K562 (cell line): Measurements from ENCODE around the gene DHRS13. TPM values are rescaled to one million over a fixed set of nuclear protein-coding genes. Genes with fewer than 3 reads are reported as not detected.
A peak's percentile ranks its signal among the peaks of the same experiment; 100 is the strongest.

ENCODE experiments used
- C11orf30 ChIP-seq: fragments of 450-650 bp; IDR thresholded peaks from 2 replicates; pipeline ENCODE4 v1.6.1; 2016; ENCODE audit warnings: low read depth, mild to moderate bottlenecking
- CCAR2 ChIP-seq: fragments of 200-400 bp; formaldehyde crosslinking; IDR thresholded peaks from 2 replicates; pipeline ENCODE4 v1.6.1; 2017; ENCODE audit warnings: mild to moderate bottlenecking, low read depth, low read length
- EWSR1 ChIP-seq: fragments of 450-650 bp; IDR thresholded peaks from 2 replicates; pipeline ENCODE4 v1.6.1; 2018; ENCODE audit warnings: borderline replicate concordance, mild to moderate bottlenecking, low read depth, moderate library complexity; ENCODE audit not compliant: partially characterized antibody
- FOXA1 ChIP-seq: fragments of 450-650 bp; IDR thresholded peaks from 2 replicates; pipeline ENCODE4 v1.6.1; 2016; ENCODE audit warnings: mild to moderate bottlenecking, borderline replicate concordance
- KLF10 ChIP-seq: fragments of 250-450 bp; sonication (Bioruptor Pico); IDR thresholded peaks from 2 replicates; pipeline ENCODE4 v1.6.1; 2021; ENCODE audit warnings: matching md5 sums
- MTF1 ChIP-seq: fragments of 250-450 bp; sonication (Bioruptor Pico); IDR thresholded peaks from 2 replicates; pipeline ENCODE4 v1.9.0; 2021; ENCODE audit warnings: moderate library complexity, mild to moderate bottlenecking, inconsistent platforms, borderline replicate concordance
- NCOA6 ChIP-seq: fragments of 450-650 bp; IDR thresholded peaks from 2 replicates; pipeline ENCODE4 v1.6.1; 2017; ENCODE audit warnings: mild to moderate bottlenecking
- NFYB ChIP-seq: IDR thresholded peaks from 2 replicates; pipeline ENCODE4 v1.6.1; 2011; ENCODE audit warnings: mild to moderate bottlenecking, moderate library complexity; ENCODE audit not compliant: insufficient read length; ENCODE audit errors: extremely low read depth
- PCBP1 ChIP-seq: fragments of 200-400 bp; formaldehyde crosslinking; IDR thresholded peaks from 2 replicates; pipeline ENCODE4 v1.6.1; 2018; ENCODE audit warnings: mild to moderate bottlenecking, low read depth, low read length; ENCODE audit not compliant: poor library complexity, severe bottlenecking
- POLR2G ChIP-seq: fragments of 200-400 bp; formaldehyde crosslinking; IDR thresholded peaks from 2 replicates; pipeline ENCODE4 v1.6.1; 2017; ENCODE audit warnings: low read depth, mild to moderate bottlenecking, antibody characterized with exemption, low read length, moderate library complexity
- RBM17 ChIP-seq: fragments of 200-400 bp; formaldehyde crosslinking; IDR thresholded peaks from 2 replicates; pipeline ENCODE4 v1.6.1; 2017; ENCODE audit warnings: low read depth, mild to moderate bottlenecking, low read length, borderline replicate concordance
- SMAD4 ChIP-seq: fragments of 250-450 bp; sonication (Bioruptor Pico); conservative IDR thresholded peaks from 2 replicates; pipeline ENCODE4 v1.8.0; 2021; ENCODE audit warnings: inconsistent platforms, mild to moderate bottlenecking, moderate library complexity
- SRSF7 ChIP-seq: fragments of 200-400 bp; formaldehyde crosslinking; optimal IDR thresholded peaks from 2 replicates; pipeline ENCODE3; 2017; ENCODE audit warnings: mild to moderate bottlenecking, low read depth, low read length
- STAT5B ChIP-seq: fragments of 250-450 bp; sonication (Bioruptor Pico); IDR thresholded peaks from 2 replicates; pipeline ENCODE4 v1.8.0; 2021; ENCODE audit warnings: mild to moderate bottlenecking, inconsistent platforms
- TCF7L2 ChIP-seq: fragments of 150-350 bp; IDR thresholded peaks from 2 replicates; pipeline ENCODE4 v1.6.1; 2016; ENCODE audit warnings: low read depth, mild to moderate bottlenecking, low read length, moderate library complexity
- ZC3H11A ChIP-seq: IDR thresholded peaks from 2 replicates; pipeline ENCODE4 v1.6.1; 2012; ENCODE audit warnings: low read depth, low read length, improper control_type of control experiment
- ZNF24 ChIP-seq: fragments of 450-650 bp; IDR thresholded peaks from 2 replicates; pipeline ENCODE4 v1.6.1; 2016
- ZNF347 ChIP-seq: fragments of 450-650 bp; formaldehyde crosslinking; IDR thresholded peaks from 2 replicates; pipeline ENCODE4 v1.4.0; 2020; ENCODE audit warnings: low read depth, mild to moderate bottlenecking, moderate library complexity
- ZNF384 ChIP-seq: IDR thresholded peaks from 2 replicates; pipeline ENCODE4 v1.6.1; 2012; ENCODE audit warnings: low read depth, low read length, improper control_type of control experiment
- ZNF436 ChIP-seq: fragments of 250-450, 450-650 bp; sonication (Bioruptor Pico); formaldehyde crosslinking; IDR thresholded peaks from 2 replicates; pipeline ENCODE4 v1.7.0; 2020; ENCODE audit warnings: mild to moderate bottlenecking
- polyA plus RNA-seq, 8 experiments: library from polyadenylated mRNA; depleted of rRNA in 4 of 8; stranded (reverse) in 5 of 8; unstranded in 3 of 8; fragments of >200 nt; fragmentation: Nextera tagmentation in 2 of 8; fragmentation: Illumina TruSeq in 1 of 8; extraction: Ambion mirVana in 2 of 8; extraction: Trizol in 1 of 8; gene quantifications; 2 replicates each; pipeline versions ENCODE4 v1.2.1 to v1.2.3, GENCODE V29; 2011 to 2014; ENCODE audit warnings: inconsistent platforms in 1 of 8, missing spikeins in 1 of 8
- total RNA-seq, 7 experiments: library from RNA; depleted of rRNA in 6 of 7; stranded (reverse); fragments of >200 nt in 6 of 7; fragmentation: Illumina TruSeq in 2 of 7; extraction: Trizol in 2 of 7; gene quantifications; 2 replicates each; pipeline versions ENCODE4 v1.2.1 to v1.2.3, GENCODE V29; 2011 to 2021; ENCODE audit warnings: low replicate concordance in 1 of 7
- TF ChIP-seq, protein P1 (sequence below): IDR thresholded peaks from 2 replicates; pipeline ENCODE4 v1.6.1; 2011; ENCODE audit warnings: borderline replicate concordance, low read depth, mild to moderate bottlenecking, moderate library complexity, low read length; ENCODE audit not compliant: insufficient read depth, poor library complexity, severe bottlenecking
- TF ChIP-seq, protein P2 (sequence below): sonication (generic); formaldehyde crosslinking; IDR thresholded peaks from 2 replicates; pipeline ENCODE4 v1.8.0; 2022; ENCODE audit warnings: mild to moderate bottlenecking, missing genetic modification reagents
- TF ChIP-seq, protein P3 (sequence below): fragments of 250-450 bp; sonication (Bioruptor Pico); IDR thresholded peaks from 2 replicates; pipeline ENCODE4 v1.9.0; 2021; ENCODE audit warnings: mild to moderate bottlenecking, inconsistent platforms

DHRS13 gene
- total and polyA plus RNA-seq, 9 of the 15 experiments (the other 6 are each of a cell fraction or from before 2014, with no cell fraction given) = 0.32 to 52.3 (median 34.3) TPM; not detected in 1

DNA sequence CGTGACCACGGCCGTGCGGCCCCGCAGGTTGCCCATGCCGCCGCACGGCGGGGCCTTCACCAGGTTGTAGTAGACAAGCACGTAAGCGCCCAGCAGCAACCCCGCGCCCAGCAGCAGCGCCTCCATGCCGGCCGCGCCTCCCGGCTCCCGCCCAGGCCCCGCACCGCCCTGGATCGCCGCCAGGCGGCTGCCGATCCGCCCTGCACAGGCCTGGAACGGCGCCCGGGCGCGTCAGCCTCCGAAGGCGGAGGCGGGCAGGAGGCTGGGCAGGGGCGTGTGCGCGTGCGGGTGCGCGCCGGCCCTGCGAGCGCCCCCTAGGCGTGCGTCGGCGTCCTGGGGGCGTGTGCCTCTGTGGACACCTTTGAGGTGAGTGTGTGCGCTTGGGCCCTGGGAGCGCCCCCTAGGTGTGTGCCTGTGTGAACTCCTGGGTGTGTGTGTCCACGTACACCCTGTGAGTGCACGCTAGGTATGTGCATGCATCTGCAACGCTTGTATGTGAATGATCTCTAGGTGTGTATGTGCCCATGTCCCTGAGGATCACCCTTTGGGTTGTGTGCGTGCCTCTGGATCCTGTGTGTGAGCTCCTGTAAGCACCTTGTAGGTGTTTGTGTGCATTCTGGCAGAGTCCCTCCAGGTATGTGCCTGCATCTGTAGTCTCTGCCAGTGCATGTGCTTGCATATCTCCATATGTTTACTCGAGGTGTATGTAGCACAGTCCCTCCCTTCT is at the start of gene DHRS13 (continued):
- no peak for TF ChIP-seq FOXA1
- TF ChIP-seq ZNF436 = no peak
- no peak for TF ChIP-seq KLF10
- TF ChIP-seq PCBP1 = peak; percentile 82
- TF ChIP-seq, protein P1, sequence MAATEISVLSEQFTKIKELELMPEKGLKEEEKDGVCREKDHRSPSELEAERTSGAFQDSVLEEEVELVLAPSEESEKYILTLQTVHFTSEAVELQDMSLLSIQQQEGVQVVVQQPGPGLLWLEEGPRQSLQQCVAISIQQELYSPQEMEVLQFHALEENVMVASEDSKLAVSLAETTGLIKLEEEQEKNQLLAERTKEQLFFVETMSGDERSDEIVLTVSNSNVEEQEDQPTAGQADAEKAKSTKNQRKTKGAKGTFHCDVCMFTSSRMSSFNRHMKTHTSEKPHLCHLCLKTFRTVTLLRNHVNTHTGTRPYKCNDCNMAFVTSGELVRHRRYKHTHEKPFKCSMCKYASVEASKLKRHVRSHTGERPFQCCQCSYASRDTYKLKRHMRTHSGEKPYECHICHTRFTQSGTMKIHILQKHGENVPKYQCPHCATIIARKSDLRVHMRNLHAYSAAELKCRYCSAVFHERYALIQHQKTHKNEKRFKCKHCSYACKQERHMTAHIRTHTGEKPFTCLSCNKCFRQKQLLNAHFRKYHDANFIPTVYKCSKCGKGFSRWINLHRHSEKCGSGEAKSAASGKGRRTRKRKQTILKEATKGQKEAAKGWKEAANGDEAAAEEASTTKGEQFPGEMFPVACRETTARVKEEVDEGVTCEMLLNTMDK = peak; percentile 98
- TF ChIP-seq POLR2G = peak; percentile 85
- TF ChIP-seq STAT5B (CRISPR knock-in tag) = no peak
- TF ChIP-seq ZNF384 = peak; percentile 54; the same call in 1 of the 2 replicates
- no peak for TF ChIP-seq CCAR2
- no peak for TF ChIP-seq RBM17
- no peak for TF ChIP-seq ZNF347
- no peak for TF ChIP-seq EWSR1
- no peak for TF ChIP-seq SRSF7
- TF ChIP-seq ZC3H11A = peak; percentile 73; the same call in 1 of the 2 replicates
- no peak for TF ChIP-seq TCF7L2
- TF ChIP-seq NFYB = no peak
- TF ChIP-seq NCOA6 = no peak
- TF ChIP-seq, protein P2, sequence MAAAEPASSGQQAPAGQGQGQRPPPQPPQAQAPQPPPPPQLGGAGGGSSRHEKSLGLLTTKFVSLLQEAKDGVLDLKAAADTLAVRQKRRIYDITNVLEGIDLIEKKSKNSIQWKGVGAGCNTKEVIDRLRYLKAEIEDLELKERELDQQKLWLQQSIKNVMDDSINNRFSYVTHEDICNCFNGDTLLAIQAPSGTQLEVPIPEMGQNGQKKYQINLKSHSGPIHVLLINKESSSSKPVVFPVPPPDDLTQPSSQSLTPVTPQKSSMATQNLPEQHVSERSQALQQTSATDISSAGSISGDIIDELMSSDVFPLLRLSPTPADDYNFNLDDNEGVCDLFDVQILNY = no peak; the same call in 1 of the 2 replicates
- no peak for TF ChIP-seq C11orf30
- TF ChIP-seq, protein P3, sequence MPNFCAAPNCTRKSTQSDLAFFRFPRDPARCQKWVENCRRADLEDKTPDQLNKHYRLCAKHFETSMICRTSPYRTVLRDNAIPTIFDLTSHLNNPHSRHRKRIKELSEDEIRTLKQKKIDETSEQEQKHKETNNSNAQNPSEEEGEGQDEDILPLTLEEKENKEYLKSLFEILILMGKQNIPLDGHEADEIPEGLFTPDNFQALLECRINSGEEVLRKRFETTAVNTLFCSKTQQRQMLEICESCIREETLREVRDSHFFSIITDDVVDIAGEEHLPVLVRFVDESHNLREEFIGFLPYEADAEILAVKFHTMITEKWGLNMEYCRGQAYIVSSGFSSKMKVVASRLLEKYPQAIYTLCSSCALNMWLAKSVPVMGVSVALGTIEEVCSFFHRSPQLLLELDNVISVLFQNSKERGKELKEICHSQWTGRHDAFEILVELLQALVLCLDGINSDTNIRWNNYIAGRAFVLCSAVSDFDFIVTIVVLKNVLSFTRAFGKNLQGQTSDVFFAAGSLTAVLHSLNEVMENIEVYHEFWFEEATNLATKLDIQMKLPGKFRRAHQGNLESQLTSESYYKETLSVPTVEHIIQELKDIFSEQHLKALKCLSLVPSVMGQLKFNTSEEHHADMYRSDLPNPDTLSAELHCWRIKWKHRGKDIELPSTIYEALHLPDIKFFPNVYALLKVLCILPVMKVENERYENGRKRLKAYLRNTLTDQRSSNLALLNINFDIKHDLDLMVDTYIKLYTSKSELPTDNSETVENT (CRISPR knock-in tag) = peak; percentile 78
- TF ChIP-seq MTF1 (CRISPR knock-in tag) = no peak
- peak; percentile 94 for TF ChIP-seq SMAD4 (CRISPR knock-in tag)
- peak; percentile 85 for TF ChIP-seq ZNF24
